BE2C (cell line): ENCODE measurements around the gene CST9L. TPM values are rescaled to one million over a fixed set of nuclear protein-coding genes. Genes with fewer than 3 reads are reported as not detected.

ENCODE experiments used
- DNase-seq: peaks from one replicate; pipeline ENCODE4 v3.0.0-alpha.2; 2020
- H3K27me3 ChIP-seq: fragments of 250-450 bp; sonication (Bioruptor Pico); 2 replicates; pipeline ENCODE4 v1.5.1; 2020; ENCODE audit warnings: mild to moderate bottlenecking
- H3K36me3 ChIP-seq: fragments of 250-450 bp; sonication (Bioruptor Pico); 2 replicates; pipeline ENCODE4 v1.5.1; 2020; ENCODE audit warnings: mild to moderate bottlenecking
- H3K4me1 ChIP-seq: fragments of 250-450 bp; sonication (Bioruptor Pico); 2 replicates; pipeline ENCODE4 v1.5.1; 2020
- H3K4me3 ChIP-seq: 2 replicates; pipeline ENCODE4 v1.5.1; 2011; ENCODE audit warnings: low read depth, low read length
- H3K9me3 ChIP-seq: fragments of 250-450 bp; sonication (Bioruptor Pico); 2 replicates; pipeline ENCODE4 v1.5.1; 2020
- polyA plus RNA-seq: library from polyadenylated mRNA; unstranded; fragments of >200 nt; gene quantifications from one replicate; pipeline ENCODE4 v1.2.1, GENCODE V29; 2012; ENCODE audit warnings: low read depth, missing spikeins; ENCODE audit not compliant: insufficient read length, insufficient read depth
- TF ChIP-seq, protein P1 (sequence below): IDR thresholded peaks from 2 replicates; pipeline ENCODE4 v1.5.1; 2012; ENCODE audit warnings: mild to moderate bottlenecking, low read depth, low read length

CST9L gene
- not detected for polyA plus RNA-seq

DNA sequence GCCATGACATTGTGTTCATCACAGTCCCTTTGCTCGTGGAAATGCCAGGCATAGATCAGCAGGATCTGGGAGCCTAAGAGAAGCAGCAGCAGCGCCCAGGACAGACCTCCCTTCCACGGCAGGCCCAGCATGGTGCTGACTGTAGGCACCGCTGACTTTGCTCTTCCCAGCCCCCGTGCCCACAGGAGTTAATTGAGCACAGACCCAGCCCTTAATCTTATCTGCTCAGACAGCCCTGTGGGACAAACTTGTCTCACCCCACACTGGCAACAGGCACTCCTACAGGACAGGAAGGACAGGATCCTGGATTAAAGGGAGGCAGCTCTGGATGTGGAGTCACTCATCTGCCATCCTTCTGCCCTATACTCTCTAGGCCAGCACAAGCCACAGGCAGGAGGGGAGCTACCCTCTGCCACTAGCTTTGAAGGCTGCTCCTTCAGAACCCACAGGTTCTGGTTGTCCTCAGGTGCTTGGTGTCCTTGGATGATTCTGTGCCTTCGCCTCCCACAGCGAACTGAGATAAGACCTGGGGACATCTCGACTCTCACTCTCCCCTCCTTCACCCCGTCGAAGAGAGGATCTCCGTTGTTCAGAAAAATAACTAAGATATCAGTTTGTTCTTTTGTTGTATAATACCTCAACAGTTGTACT is at the start of gene CST9L:
CST9L (minus strand) TSS at position 165 of the 651 bp plus-strand sequence; CDS start at position 131, 34 bp downstream.
- no peaks in the 10 kb centered on the region for H3K4me1 ChIP-seq
- H3K9me3 ChIP-seq = no peaks in the 10 kb centered on the region
- DNase-seq = no peak
- no peak within 1 kb of the TSS for H3K4me3 ChIP-seq
- no peaks in the 10 kb centered on the region for H3K27me3 ChIP-seq
- H3K36me3 ChIP-seq = no peaks in the 10 kb centered on the region
- TF ChIP-seq, protein P1, sequence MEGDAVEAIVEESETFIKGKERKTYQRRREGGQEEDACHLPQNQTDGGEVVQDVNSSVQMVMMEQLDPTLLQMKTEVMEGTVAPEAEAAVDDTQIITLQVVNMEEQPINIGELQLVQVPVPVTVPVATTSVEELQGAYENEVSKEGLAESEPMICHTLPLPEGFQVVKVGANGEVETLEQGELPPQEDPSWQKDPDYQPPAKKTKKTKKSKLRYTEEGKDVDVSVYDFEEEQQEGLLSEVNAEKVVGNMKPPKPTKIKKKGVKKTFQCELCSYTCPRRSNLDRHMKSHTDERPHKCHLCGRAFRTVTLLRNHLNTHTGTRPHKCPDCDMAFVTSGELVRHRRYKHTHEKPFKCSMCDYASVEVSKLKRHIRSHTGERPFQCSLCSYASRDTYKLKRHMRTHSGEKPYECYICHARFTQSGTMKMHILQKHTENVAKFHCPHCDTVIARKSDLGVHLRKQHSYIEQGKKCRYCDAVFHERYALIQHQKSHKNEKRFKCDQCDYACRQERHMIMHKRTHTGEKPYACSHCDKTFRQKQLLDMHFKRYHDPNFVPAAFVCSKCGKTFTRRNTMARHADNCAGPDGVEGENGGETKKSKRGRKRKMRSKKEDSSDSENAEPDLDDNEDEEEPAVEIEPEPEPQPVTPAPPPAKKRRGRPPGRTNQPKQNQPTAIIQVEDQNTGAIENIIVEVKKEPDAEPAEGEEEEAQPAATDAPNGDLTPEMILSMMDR = no peak

- H3K4me1 ChIP-seq = no peaks in the 10 kb centered on the region
These were observed 45.9 kb upstream of the CST9L start for GRCh38 chr20:23614163-23614562.

DNA sequence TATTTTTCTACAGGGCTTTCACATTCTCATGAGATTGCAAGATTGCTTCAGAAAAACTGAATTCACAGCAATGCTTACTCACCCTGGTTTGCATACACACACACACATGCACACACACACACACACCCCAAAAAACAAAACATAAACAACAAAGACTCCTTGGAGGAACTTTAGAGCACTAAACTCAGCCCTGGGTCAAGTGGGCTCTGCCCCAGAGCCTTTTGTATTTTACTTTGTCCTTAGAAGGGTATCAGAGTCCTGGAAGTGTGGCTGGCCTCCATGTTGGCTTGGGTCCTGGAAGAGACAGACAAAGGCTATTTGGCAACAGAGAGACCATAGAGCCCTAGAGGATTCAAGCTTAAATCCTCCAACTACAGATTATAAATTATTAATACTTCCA is 45.4 kb upstream of the CST9L start:
- Histone ChIP-seq H3K4me1 (no peaks in the 10 kb centered on the region), H3K36me3 (no peaks in the 10 kb centered on the region), H3K4me3 (no peak overlapping the region), H3K27me3 (peaks cover 3% of the 10 kb centered on the region; the same call in 1 of the 2 replicates), H3K9me3 (no peaks in the 10 kb centered on the region)
- TF ChIP-seq, protein P1 = no peak
- no peak for DNase-seq

More at GRCh38 chr20:23614163-23614562, 45.9 kb upstream of the CST9L start:
- TF ChIP-seq, protein P1 = no peak
- H3K9me3 ChIP-seq = no peaks in the 10 kb centered on the region
- H3K36me3 ChIP-seq = no peaks in the 10 kb centered on the region
- no peak overlapping the region for H3K4me3 ChIP-seq
- H3K27me3 ChIP-seq = peaks cover 3% of the 10 kb centered on the region; the same call in 1 of the 2 replicates
- no peak for DNase-seq

- no peak overlapping the region for H3K4me3 ChIP-seq
- no peaks in the 10 kb centered on the region for H3K4me1 ChIP-seq
- DNase-seq = no peak
These were observed 44.1 kb upstream of the CST9L start for GRCh38 chr20:23612396-23612795.

GRCh38 chr20:23609486-23610109 is 41.3 kb upstream of the CST9L start:
- Histone ChIP-seq H3K27me3 (peaks cover 3% of the 10 kb centered on the region; the same call in 1 of the 2 replicates), H3K9me3 (no peaks in the 10 kb centered on the region), H3K4me1 (no peaks in the 10 kb centered on the region), H3K36me3 (no peaks in the 10 kb centered on the region), H3K4me3 (no peak overlapping the region)
- TF ChIP-seq, protein P1 = no peak
- DNase-seq = no peak

More at GRCh38 chr20:23612396-23612795, 44.1 kb upstream of the CST9L start:
- Histone ChIP-seq H3K27me3 (peaks cover 3% of the 10 kb centered on the region; the same call in 1 of the 2 replicates), H3K9me3 (no peaks in the 10 kb centered on the region), H3K36me3 (no peaks in the 10 kb centered on the region)
- TF ChIP-seq, protein P1 = no peak
